HepG2 (cell line): ENCODE measurements around the gene CYP27B1. TPM values are rescaled to one million over a fixed set of nuclear protein-coding genes. Genes with fewer than 3 reads are reported as not detected.
A peak's percentile ranks its signal among the peaks of the same experiment; 100 is the strongest.

Experiments
- ATAC-seq: fragments of 200-7000 bp; cut with Tn5 transposase; 3 replicates; pipeline ENCODE4 v1.9.1; 2020; ENCODE audit warnings: mild to moderate bottlenecking, moderate library complexity
- BruUV-seq: library from RNA; stranded (reverse); fragments of 400-500 nt; replicated peaks from 2 replicates; lab custom pipeline; 2021; lab: Mats Ljungman, UMichigan
- CTCF ChIA-PET: fragments of 300-600 bp; formaldehyde crosslinking; extraction: SDS; loops from one replicate; lab custom pipeline; 2021; ENCODE audit warnings: low total read pairs, inconsistent platforms, low intra/inter-chr PET ratio; lab: Yijun Ruan, JAX
- POLR2A ChIA-PET: fragments of 350-600 bp; sonication (Branson Sonifier 250); formaldehyde crosslinking; loops from one replicate; lab custom pipeline; 2020; ENCODE audit warnings: antibody characterized with exemption, inconsistent platforms; lab: Yijun Ruan, JAX
- DNase-seq: peaks from one replicate; pipeline ENCODE4 v3.0.0-alpha.2; 2015; ENCODE audit warnings: low spot score
- FAIRE-seq: peaks from 3 replicates; lab custom pipeline; 2011; peaks lifted over from hg19 to GRCh38; lab: Jason Lieb, UNC
- H2AFZ ChIP-seq: one replicate; pipeline ENCODE4 v1.6.1; 2011; ENCODE audit warnings: low read length, inconsistent platforms
- H3K27ac ChIP-seq: fragments of 300-600 bp; 3 replicates; pipeline ENCODE4 v1.8.0; 2011; ENCODE audit warnings: mixed run types, mild to moderate bottlenecking, mixed read lengths, low read length, inconsistent platforms; ENCODE audit not compliant: insufficient read depth; ENCODE audit errors: extremely low read length
- H3K27me3 ChIP-seq, 2 experiments: fragments of 200-600 bp in 1 of 2; 2 replicates in 1 of 2; 3 replicates in 1 of 2; pipeline versions ENCODE4 v1.6.0 to v1.8.0; 2011; ENCODE audit warnings: low read length in 2 of 2, mild to moderate bottlenecking in 2 of 2, moderate library complexity in 2 of 2, inconsistent platforms in 1 of 2; ENCODE audit not compliant: insufficient read depth in 2 of 2, control insufficient read depth in 1 of 2
- H3K36me3 ChIP-seq, 2 experiments: fragments of 200-600 bp in 1 of 2; replicated peaks in 1 of 2; 2 replicates in 1 of 2; 3 replicates in 1 of 2; pipeline versions ENCODE4 v1.5.1 to v1.8.0; 2011; ENCODE audit warnings: low read length in 2 of 2, inconsistent platforms in 1 of 2; ENCODE audit not compliant: insufficient read depth in 2 of 2, control insufficient read depth in 1 of 2
- H3K4me1 ChIP-seq: 2 replicates; pipeline ENCODE4 v1.5.1; 2012; ENCODE audit warnings: low read length, inconsistent platforms; ENCODE audit not compliant: insufficient read depth
- H3K4me2 ChIP-seq: 2 replicates; pipeline ENCODE4 v1.6.0; 2011; ENCODE audit warnings: low read depth, low read length, inconsistent platforms
- H3K4me3 ChIP-seq, 3 experiments: fragments of 200-600 bp in 1 of 3; sonication (generic), shearing (Covaris generic) in 1 of 3; replicated peaks in 1 of 3; 2 replicates each; pipeline ENCODE4 v1.5.1; 2011 to 2016; ENCODE audit warnings: low read length in 3 of 3, inconsistent platforms in 2 of 3, low read depth in 2 of 3, mild to moderate bottlenecking in 2 of 3, control low read depth in 1 of 3, mixed read lengths in 1 of 3; ENCODE audit not compliant: insufficient read depth in 1 of 3
- H3K79me2 ChIP-seq: one replicate; pipeline ENCODE4 v1.6.1; 2011; ENCODE audit warnings: low read length, inconsistent platforms; ENCODE audit not compliant: insufficient read depth
- H3K9ac ChIP-seq: 2 replicates; pipeline ENCODE4 v1.6.0; 2011; ENCODE audit warnings: mild to moderate bottlenecking, low read depth, low read length, inconsistent platforms; ENCODE audit not compliant: insufficient read depth
- H3K9me3 ChIP-seq: 2 replicates; pipeline ENCODE4 v1.5.1; 2012; ENCODE audit warnings: mild to moderate bottlenecking, low read length
- H4K20me1 ChIP-seq: 2 replicates; pipeline ENCODE4 v1.6.0; 2011; ENCODE audit warnings: inconsistent platforms, mild to moderate bottlenecking, low read length, moderate library complexity; ENCODE audit not compliant: insufficient read depth
- FOSL2 ChIP-seq: sonication (generic); formaldehyde crosslinking; IDR thresholded peaks from 2 replicates; pipeline ENCODE4 v1.4.0; 2020; ENCODE audit warnings: missing genetic modification reagents
- RARA ChIP-seq: IDR thresholded peaks from 2 replicates; pipeline ENCODE4 v1.6.1; 2016; ENCODE audit warnings: missing genetic modification reagents, missing compliant biosample characterization
- SMC3 ChIP-seq: IDR thresholded peaks from 2 replicates; pipeline ENCODE4 v1.6.1; 2011; ENCODE audit warnings: low read length, improper control_type of control experiment
- SRF ChIP-seq: IDR thresholded peaks from 2 replicates; pipeline ENCODE4 v1.6.1; 2011; ENCODE audit warnings: mild to moderate bottlenecking, low read depth, low read length, moderate library complexity
- XRCC5 ChIP-seq: fragments of 200-400 bp; formaldehyde crosslinking; optimal IDR thresholded peaks from 2 replicates; pipeline ENCODE3; 2017; ENCODE audit warnings: mild to moderate bottlenecking, low read length
- ZNF138 ChIP-seq: sonication (generic); formaldehyde crosslinking; IDR thresholded peaks from 2 replicates; pipeline ENCODE4 v1.5.0; 2020; ENCODE audit warnings: mild to moderate bottlenecking, low read depth, missing genetic modification reagents
- ZNF501 ChIP-seq: sonication (generic); formaldehyde crosslinking; IDR thresholded peaks from 2 replicates; pipeline ENCODE4 v1.5.1; 2020; ENCODE audit warnings: mild to moderate bottlenecking, moderate library complexity, missing genetic modification reagents
- WGBS: methylation state at CpG from one replicate; pipeline ENCODE4 v1.1.6; 2017; ENCODE audit warnings: low lambda C conversion rate; 5-methylcytosine and 5-hydroxymethylcytosine counted together
- in situ Hi-C: cut with HindIII; loops from 2 replicates; pipeline ENCODE4 v1.10.0; 2017; ENCODE audit warnings: low pct_unique_long_range_greater_than_20kb; ENCODE audit not compliant: extremely low pct_ligation_motif_present
- intact Hi-C: fragments of 100-400 bp; cut with micrococcal nuclease; formaldehyde crosslinking; loops from one replicate; pipeline ENCODE4 v1.10.0; 2022; ENCODE audit not compliant: unreplicated experiment
- polyA plus RNA-seq, 8 experiments: library from polyadenylated mRNA; depleted of rRNA in 3 of 8; stranded (reverse) in 7 of 8; unstranded in 1 of 8; fragments of >200 nt; fragmentation: Illumina TruSeq in 4 of 8; extraction: Trizol in 4 of 8; gene quantifications; 2 replicates each; pipeline versions ENCODE4 v1.2.1 to v1.2.3, GENCODE V29; 2011 to 2016; ENCODE audit warnings: low read depth in 4 of 8, missing spikeins in 1 of 8, mixed read lengths in 1 of 8; ENCODE audit not compliant: insufficient read depth in 1 of 8
- total RNA-seq, 5 experiments: library from RNA; depleted of rRNA; stranded (reverse); fragments of >200 nt; fragmentation: Illumina TruSeq; extraction: Trizol; gene quantifications; 2 replicates each; pipeline ENCODE4 v1.2.3, GENCODE V29; 2016; ENCODE audit warnings: low read depth in 1 of 5
- TF ChIP-seq, protein P1 (sequence below): sonication (generic); formaldehyde crosslinking; IDR thresholded peaks from 2 replicates; pipeline ENCODE4 v1.5.0; 2020; ENCODE audit warnings: missing genetic modification reagents
- TF ChIP-seq, protein P2 (sequence below), 2 experiments: sonication (generic) in 1 of 2; formaldehyde crosslinking in 1 of 2; IDR thresholded peaks; 2 replicates each; pipeline versions ENCODE4 v1.4.0 to v1.6.1; 2018 to 2020; ENCODE audit warnings: missing genetic modification reagents in 2 of 2, borderline replicate concordance in 1 of 2, low read depth in 1 of 2, mild to moderate bottlenecking in 1 of 2, missing biosample characterization in 1 of 2
- TF ChIP-seq, protein P3 (sequence below): sonication (generic); formaldehyde crosslinking; IDR thresholded peaks from 2 replicates; pipeline ENCODE4 v1.8.0; 2022; ENCODE audit warnings: missing genetic modification reagents, mild to moderate bottlenecking, borderline replicate concordance
- TF ChIP-seq, protein P4 (sequence below): sonication (generic); formaldehyde crosslinking; IDR thresholded peaks from 2 replicates; pipeline ENCODE4 v1.8.1; 2023; ENCODE audit warnings: missing genetic modification reagents, mild to moderate bottlenecking, borderline replicate concordance
- TF ChIP-seq, protein P5 (sequence below): sonication (generic); formaldehyde crosslinking; conservative IDR thresholded peaks from 2 replicates; pipeline ENCODE4 v1.4.0; 2020; ENCODE audit warnings: mild to moderate bottlenecking, missing genetic modification reagents, moderate library complexity
- TF ChIP-seq, protein P6 (sequence below): sonication (generic); formaldehyde crosslinking; IDR thresholded peaks from 2 replicates; pipeline ENCODE4 v1.5.1; 2020; ENCODE audit warnings: mild to moderate bottlenecking, missing genetic modification reagents, moderate library complexity

The CYP27B1 gene
- total and polyA plus RNA-seq, 2 of the 13 experiments (the other 11 are each of a cell fraction or from before 2014, with no cell fraction given), result 2.3 to 3.0 TPM

DNA sequence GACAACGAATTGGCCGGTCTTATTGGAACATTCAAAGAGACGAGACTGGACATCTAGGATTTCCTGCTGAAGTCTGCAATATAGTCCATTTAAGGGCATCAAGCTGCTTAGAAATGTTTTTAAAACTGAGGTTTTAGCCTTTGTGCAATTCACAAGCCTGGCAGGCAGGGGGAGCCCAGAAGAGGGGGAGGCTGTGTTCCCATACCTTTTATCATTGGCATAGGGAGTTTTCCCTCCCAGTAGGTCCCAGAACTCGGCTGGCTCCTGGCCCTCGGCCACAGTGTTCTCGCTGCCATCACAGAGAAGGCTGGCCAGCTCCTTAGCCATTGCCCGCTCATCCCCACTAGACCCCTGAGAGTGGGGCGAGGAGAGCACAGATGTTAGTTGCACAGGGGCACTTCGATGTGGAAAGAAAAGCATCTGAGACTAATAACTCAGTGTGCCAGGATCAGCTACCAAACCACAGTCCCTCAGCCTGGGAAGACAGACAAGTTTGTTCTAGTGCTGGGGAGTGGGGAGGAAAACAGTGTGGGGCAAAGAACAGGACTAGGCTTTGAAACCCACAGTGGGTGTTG, 36.5 kb upstream of the CYP27B1 start (continued):
- TF ChIP-seq, protein P1, sequence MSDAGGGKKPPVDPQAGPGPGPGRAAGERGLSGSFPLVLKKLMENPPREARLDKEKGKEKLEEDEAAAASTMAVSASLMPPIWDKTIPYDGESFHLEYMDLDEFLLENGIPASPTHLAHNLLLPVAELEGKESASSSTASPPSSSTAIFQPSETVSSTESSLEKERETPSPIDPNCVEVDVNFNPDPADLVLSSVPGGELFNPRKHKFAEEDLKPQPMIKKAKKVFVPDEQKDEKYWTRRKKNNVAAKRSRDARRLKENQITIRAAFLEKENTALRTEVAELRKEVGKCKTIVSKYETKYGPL, result no peak
- TF ChIP-seq, protein P2, sequence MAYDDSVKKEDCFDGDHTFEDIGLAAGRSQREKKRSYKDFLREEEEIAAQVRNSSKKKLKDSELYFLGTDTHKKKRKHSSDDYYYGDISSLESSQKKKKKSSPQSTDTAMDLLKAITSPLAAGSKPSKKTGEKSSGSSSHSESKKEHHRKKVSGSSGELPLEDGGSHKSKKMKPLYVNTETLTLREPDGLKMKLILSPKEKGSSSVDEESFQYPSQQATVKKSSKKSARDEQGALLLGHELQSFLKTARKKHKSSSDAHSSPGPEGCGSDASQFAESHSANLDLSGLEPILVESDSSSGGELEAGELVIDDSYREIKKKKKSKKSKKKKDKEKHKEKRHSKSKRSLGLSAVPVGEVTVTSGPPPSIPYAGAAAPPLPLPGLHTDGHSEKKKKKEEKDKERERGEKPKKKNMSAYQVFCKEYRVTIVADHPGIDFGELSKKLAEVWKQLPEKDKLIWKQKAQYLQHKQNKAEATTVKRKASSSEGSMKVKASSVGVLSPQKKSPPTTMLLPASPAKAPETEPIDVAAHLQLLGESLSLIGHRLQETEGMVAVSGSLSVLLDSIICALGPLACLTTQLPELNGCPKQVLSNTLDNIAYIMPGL (CRISPR knock-in tag; IDR thresholded peaks at IDR 0.05; ENCODE audit: borderline replicate concordance in 1 of 2, low read depth in 1 of 2), result 0 out of 4 replicates have a peak, but pooled peaks of 1 of the 2 experiments have one; percentile 23
- TF ChIP-seq SRF, result 0 out of 2 replicates have a peak, but pooled peaks have one; percentile 17
- peak; percentile 34 for TF ChIP-seq XRCC5
- peak; percentile 85 for TF ChIP-seq SMC3
- TF ChIP-seq ZNF501 (CRISPR knock-in tag), result 0 out of 2 replicates have a peak, but pooled peaks have one; percentile 27

DNA sequence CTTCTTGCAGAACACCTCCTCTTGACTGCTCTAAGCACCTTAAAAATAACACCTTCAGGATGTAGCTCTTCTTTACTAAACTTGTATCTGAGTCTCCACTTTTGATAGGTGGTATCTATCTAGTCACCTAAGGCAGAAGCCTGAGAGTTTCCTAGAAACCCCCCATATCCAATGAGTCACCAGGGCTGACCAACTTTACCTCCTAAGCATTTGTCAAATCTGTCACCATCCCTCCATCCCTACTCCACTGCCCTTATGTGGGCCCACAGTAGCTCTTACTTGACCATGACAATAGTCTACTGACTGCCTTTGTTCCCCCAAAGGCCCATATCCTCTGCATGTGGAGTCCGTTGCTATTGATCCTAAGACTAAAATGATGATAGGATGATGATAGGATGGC, 35.7 kb upstream of the CYP27B1 start:
- ChIA-PET POLR2A (no interaction called here), CTCF (interaction anchor here (1.2 to 3.2 kb wide), 2 partner anchors 12 to 103 kb away, joined by 4 to 54 read pairs; no protein-coding TSS in a partner anchor)
- Histone ChIP-seq H3K27ac (no peak overlapping the region), H3K4me3 (no peak overlapping the region), H3K27me3 (no peaks in the 10 kb centered on the region), H3K79me2 (no peaks in the 10 kb centered on the region), H3K36me3 (peaks cover 5 to 22% of the 10 kb centered on the region in 2 experiments; a peak in 4 of 5 replicates), H3K9me3 (no peaks in the 10 kb centered on the region), H3K9ac (no peak overlapping the region), H3K4me1 (no peaks in the 10 kb centered on the region), H4K20me1 (0 out of 2 replicates have a peak, but pooled peaks cover 3% of the 10 kb centered on the region), H3K4me2 (no peak overlapping the region), H2AFZ (no peak overlapping the region)
- DNase-seq, result no peak
- WGBS, result 94% methylated on average over 1 of the region's 1 CpG
- in situ Hi-C loops (no loop called here), intact Hi-C loops (loop anchor here (1.0 kb wide), 2 partner anchors 29 to 103 kb away; no protein-coding TSS in a partner anchor)
- ATAC-seq, result no peak
- no peak for FAIRE-seq
- no TSS peak for BruUV-seq
- TF ChIP-seq, protein P3, sequence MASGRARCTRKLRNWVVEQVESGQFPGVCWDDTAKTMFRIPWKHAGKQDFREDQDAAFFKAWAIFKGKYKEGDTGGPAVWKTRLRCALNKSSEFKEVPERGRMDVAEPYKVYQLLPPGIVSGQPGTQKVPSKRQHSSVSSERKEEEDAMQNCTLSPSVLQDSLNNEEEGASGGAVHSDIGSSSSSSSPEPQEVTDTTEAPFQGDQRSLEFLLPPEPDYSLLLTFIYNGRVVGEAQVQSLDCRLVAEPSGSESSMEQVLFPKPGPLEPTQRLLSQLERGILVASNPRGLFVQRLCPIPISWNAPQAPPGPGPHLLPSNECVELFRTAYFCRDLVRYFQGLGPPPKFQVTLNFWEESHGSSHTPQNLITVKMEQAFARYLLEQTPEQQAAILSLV (CRISPR knock-in tag), result no peak
- TF ChIP-seq, protein P4, sequence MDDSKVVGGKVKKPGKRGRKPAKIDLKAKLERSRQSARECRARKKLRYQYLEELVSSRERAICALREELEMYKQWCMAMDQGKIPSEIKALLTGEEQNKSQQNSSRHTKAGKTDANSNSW (CRISPR knock-in tag), result no peak
- TF ChIP-seq FOSL2 (CRISPR knock-in tag) (no peak), RARA (no peak), ZNF138 (no peak)
- TF ChIP-seq, protein P5, sequence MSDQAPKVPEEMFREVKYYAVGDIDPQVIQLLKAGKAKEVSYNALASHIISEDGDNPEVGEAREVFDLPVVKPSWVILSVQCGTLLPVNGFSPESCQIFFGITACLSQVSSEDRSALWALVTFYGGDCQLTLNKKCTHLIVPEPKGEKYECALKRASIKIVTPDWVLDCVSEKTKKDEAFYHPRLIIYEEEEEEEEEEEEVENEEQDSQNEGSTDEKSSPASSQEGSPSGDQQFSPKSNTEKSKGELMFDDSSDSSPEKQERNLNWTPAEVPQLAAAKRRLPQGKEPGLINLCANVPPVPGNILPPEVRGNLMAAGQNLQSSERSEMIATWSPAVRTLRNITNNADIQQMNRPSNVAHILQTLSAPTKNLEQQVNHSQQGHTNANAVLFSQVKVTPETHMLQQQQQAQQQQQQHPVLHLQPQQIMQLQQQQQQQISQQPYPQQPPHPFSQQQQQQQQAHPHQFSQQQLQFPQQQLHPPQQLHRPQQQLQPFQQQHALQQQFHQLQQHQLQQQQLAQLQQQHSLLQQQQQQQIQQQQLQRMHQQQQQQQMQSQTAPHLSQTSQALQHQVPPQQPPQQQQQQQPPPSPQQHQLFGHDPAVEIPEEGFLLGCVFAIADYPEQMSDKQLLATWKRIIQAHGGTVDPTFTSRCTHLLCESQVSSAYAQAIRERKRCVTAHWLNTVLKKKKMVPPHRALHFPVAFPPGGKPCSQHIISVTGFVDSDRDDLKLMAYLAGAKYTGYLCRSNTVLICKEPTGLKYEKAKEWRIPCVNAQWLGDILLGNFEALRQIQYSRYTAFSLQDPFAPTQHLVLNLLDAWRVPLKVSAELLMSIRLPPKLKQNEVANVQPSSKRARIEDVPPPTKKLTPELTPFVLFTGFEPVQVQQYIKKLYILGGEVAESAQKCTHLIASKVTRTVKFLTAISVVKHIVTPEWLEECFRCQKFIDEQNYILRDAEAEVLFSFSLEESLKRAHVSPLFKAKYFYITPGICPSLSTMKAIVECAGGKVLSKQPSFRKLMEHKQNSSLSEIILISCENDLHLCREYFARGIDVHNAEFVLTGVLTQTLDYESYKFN (CRISPR knock-in tag), result no peak
- TF ChIP-seq, protein P6, sequence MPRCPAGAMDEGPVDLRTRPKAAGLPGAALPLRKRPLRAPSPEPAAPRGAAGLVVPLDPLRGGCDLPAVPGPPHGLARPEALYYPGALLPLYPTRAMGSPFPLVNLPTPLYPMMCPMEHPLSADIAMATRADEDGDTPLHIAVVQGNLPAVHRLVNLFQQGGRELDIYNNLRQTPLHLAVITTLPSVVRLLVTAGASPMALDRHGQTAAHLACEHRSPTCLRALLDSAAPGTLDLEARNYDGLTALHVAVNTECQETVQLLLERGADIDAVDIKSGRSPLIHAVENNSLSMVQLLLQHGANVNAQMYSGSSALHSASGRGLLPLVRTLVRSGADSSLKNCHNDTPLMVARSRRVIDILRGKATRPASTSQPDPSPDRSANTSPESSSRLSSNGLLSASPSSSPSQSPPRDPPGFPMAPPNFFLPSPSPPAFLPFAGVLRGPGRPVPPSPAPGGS, result no peak
